Ascending aorta (tissue), 2 donors: ENCODE data around the gene ASCL5. TPM values are rescaled to one million over a fixed set of nuclear protein-coding genes. Genes with fewer than 3 reads are reported as not detected.

Source experiments
- DNase-seq, 2 donors: peaks; one replicate each; pipeline ENCODE4 v3.0.0-alpha.2; 2019; ENCODE audit warnings: low spot score in 2 of 2
- H3K27ac ChIP-seq, 2 donors: fragments of 200-600 bp; sonication (generic); one replicate each; pipeline ENCODE4 v1.5.1; 2016 to 2017; ENCODE audit warnings: mild to moderate bottlenecking in 1 of 2
- H3K27me3 ChIP-seq: fragments of 200-600 bp; sonication (generic); one replicate; pipeline ENCODE4 v1.5.1; 2017
- H3K36me3 ChIP-seq, 2 donors: fragments of 200-600 bp; sonication (generic); one replicate each; pipeline ENCODE4 v1.5.1; 2016
- H3K4me1 ChIP-seq, 2 donors: fragments of 200-600 bp; sonication (generic); one replicate each; pipeline ENCODE4 v1.5.1; 2016 to 2017; ENCODE audit warnings: mild to moderate bottlenecking in 1 of 2
- H3K4me3 ChIP-seq, 2 donors: fragments of 200-600 bp; sonication (generic); one replicate each; pipeline ENCODE4 v1.5.1; 2016 to 2017; ENCODE audit warnings: mild to moderate bottlenecking in 1 of 2
- H3K9me3 ChIP-seq, 2 donors: fragments of 200-600 bp; sonication (generic); one replicate each; pipeline ENCODE4 v1.5.1; 2016
- intact Hi-C: fragments of 100-400 bp; cut with DNase I; formaldehyde crosslinking; loops from one replicate; pipeline ENCODE4 v1.15.1; 2023
- total RNA-seq: library from RNA; depleted of rRNA; stranded (reverse); fragments of >200 nt; gene quantifications from one replicate; pipeline ENCODE4 v1.1.0, GENCODE V29; 2016
- TF ChIP-seq, protein P1 (sequence below), 3 experiments: fragments of 200-600 bp in 2 of 3; fragments of 450-650 bp in 1 of 3; sonication (generic) in 2 of 3; IDR thresholded peaks; one replicate each; pipeline ENCODE4 v1.5.1; 2016 to 2019; ENCODE audit warnings: antibody characterized with exemption in 3 of 3, mild to moderate bottlenecking in 1 of 3, moderate library complexity in 1 of 3

The ASCL5 gene
- total RNA-seq, 1 donor from 2014 or later = not detected

DNA sequence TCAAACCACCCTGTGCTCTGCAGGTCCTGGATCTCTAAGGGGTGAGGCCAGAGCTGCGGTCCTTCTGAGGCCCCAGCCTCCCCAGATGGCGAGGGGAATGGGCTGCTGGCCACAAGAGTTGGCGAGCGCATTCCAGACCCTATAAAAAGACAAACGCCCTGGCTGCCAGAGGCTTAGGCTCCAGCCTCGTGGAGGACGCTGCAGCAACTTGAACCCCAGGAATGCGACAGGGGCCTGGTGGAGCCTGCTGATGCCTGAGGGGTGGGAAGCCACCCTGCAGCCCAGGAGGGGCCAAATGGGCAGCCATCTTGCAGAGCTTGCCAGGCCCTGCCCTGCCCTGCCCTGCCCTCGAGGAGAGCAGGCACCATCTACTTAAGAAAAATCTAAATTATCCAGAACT is 23.3 kb downstream of the ASCL5 start:
- no peak overlapping the region for H3K27ac ChIP-seq
- intact Hi-C loops = no loop called here
- H3K4me3 ChIP-seq = no peak overlapping the region
- H3K27me3 ChIP-seq = no peaks in the 10 kb centered on the region
- no peaks in the 10 kb centered on the region for H3K4me1 ChIP-seq
- no peak for DNase-seq
- TF ChIP-seq, protein P1, sequence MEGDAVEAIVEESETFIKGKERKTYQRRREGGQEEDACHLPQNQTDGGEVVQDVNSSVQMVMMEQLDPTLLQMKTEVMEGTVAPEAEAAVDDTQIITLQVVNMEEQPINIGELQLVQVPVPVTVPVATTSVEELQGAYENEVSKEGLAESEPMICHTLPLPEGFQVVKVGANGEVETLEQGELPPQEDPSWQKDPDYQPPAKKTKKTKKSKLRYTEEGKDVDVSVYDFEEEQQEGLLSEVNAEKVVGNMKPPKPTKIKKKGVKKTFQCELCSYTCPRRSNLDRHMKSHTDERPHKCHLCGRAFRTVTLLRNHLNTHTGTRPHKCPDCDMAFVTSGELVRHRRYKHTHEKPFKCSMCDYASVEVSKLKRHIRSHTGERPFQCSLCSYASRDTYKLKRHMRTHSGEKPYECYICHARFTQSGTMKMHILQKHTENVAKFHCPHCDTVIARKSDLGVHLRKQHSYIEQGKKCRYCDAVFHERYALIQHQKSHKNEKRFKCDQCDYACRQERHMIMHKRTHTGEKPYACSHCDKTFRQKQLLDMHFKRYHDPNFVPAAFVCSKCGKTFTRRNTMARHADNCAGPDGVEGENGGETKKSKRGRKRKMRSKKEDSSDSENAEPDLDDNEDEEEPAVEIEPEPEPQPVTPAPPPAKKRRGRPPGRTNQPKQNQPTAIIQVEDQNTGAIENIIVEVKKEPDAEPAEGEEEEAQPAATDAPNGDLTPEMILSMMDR (IDR thresholded peaks at IDR 0.05) = no peak
- H3K36me3 ChIP-seq = no peaks in the 10 kb centered on the region
- no peaks in the 10 kb centered on the region for H3K9me3 ChIP-seq

DNA sequence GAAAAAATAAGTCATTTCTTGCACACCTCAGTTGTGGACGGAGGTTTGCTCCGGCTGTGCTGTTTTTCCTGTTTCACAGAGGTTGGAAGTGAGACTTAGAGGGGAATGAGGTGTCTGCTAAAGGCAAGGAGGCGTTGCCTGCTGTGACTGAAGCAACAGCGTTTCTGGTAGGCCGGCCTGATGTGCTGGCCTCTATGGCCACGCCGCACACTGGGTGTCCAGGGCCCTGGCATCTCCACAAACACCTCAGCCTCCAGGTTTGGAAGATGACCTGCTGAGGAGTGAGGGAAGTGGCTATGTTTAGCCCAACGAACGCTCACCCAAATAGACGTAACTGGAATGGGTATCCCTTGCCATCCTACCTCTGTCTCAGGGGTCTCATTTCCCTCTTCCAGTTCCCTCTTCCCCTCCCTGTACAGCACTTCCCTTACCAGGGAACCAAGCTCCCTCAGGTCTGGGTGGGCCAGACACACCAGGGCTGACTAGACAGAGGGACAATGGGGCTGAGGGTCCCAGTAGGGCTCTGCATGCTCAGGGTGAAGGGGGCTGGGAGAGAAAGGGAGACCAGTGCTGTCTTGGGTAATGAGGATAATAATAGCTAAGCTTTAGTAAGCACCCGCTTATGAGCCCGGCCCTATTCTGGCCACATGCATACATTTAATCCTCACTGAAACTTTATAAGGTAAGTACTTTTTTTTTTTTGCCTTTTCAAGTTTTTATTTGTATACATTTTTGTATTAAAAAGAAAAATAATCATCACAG is 26.6 kb downstream of the ASCL5 start:
- Histone ChIP-seq H3K4me3 (no peak overlapping the region), H3K36me3 (no peaks in the 10 kb centered on the region), H3K27ac (no peak overlapping the region), H3K9me3 (no peaks in the 10 kb centered on the region), H3K4me1 (no peaks in the 10 kb centered on the region), H3K27me3 (no peaks in the 10 kb centered on the region)
- intact Hi-C loops = no loop called here
- TF ChIP-seq, protein P1 (IDR thresholded peaks at IDR 0.05) = no peak
- DNase-seq = no peak

DNA sequence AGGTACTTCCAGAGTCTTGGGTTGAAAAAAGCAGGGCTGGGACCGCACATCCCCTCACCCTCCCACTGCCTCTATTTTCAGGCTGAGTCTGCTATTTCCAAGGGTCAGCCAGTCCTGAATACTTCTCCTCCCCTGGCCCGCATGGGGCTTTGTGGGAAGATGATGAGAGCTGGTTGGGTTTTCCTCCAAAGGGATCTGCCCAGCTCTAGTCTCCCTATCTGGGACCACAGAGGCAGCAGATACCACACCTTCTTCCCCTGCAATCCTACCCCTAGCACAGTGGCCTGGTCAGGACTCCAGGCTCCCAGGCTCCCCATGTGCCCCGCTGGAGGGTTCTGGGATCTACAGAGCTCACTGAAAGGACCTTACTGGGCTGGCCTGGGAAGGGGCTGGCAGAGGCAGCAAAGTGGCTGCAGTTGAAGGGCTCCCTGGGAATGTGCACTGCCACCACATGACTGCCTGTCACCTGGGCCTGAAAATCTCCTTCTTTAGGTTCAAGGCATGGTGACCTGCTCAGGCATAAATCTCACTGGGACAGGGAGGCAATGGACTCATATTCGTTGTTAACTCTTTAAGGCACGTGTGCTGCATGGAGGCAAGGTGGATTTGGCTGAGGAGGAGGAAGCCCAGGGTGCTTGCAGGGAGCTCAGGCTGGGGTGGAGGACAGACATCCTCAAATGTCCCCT is 27.8 kb downstream of the ASCL5 start:
- no peak for DNase-seq
- TF ChIP-seq, protein P1 (IDR thresholded peaks at IDR 0.05) = no peak

DNA sequence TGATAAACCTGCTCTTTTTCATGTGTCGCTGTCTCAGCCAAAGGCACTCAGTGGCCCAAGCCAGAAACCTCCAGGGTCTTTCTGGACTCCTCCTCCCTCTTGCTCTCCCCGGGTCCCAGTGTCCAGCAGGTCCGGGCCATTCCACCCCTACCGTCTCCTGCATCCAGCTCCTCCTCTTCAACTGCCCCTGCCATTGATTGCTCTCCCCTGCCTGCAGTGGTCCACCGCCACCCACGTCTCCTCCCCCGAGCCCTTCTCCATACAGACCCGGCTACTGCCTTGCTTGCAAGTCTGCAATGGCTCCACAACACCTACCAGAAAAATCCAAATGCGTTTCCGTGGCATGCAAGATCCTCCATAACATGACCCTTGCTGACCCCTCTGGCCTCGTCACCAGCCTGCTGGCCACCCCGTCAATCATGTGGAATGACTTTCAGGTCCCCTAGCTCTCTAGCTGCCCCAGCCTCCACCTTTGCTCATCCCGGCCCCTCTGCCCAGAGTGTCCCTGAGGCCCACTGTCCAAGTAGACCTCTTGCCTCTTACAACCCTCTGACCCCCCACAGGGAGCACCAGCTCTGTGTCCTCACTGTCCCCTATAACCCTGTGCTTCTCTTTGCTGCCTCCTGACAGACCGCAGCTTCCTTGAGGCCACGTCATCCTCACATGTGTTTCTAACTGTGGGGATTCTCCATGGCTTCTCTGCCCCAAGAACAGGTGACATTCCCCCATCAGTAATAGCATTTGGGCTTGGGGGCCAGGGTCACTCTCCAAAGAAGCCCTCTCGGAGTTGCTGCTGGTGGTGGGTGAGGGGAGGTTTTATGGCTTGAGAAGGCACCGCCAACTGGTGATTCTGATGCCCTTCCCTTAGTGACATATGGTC is 29.8 kb downstream of the ASCL5 start:
- H3K4me3 ChIP-seq = no peak overlapping the region
- no peaks in the 10 kb centered on the region for H3K4me1 ChIP-seq
- H3K27me3 ChIP-seq = no peaks in the 10 kb centered on the region
- H3K36me3 ChIP-seq = no peaks in the 10 kb centered on the region
- no peaks in the 10 kb centered on the region for H3K9me3 ChIP-seq
- DNase-seq = no peak
- intact Hi-C loops = no loop called here
- no peak overlapping the region for H3K27ac ChIP-seq
- TF ChIP-seq, protein P1 (IDR thresholded peaks at IDR 0.05) = no peak

More for the DNA sequence above, 27.8 kb downstream of the ASCL5 start:
- Histone ChIP-seq H3K27me3 (no peaks in the 10 kb centered on the region), H3K4me1 (no peaks in the 10 kb centered on the region), H3K9me3 (no peaks in the 10 kb centered on the region), H3K27ac (no peak overlapping the region), H3K36me3 (no peaks in the 10 kb centered on the region), H3K4me3 (no peak overlapping the region)
- intact Hi-C loops = no loop called here

DNA sequence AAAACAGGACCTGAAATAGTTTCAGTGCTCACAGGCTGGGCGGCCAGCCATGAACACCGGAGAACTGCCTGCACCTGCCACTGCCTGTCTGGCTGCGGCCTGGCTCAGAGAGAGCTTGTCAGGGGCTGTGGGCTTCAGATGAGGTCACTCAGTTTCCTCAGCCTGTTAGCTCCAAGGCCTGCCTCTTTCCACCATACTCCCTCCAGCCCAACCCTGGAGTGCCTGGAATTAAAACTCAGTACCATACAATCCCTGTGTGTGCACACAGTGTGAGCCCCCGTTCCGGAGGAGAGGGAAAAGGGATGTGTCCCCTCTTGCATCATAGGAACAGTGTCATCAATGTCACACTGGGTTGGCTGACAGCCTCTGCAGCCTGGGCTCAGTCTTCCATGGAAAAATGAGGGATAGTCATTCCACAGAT is 30.9 kb downstream of the ASCL5 start:
- H3K4me1 ChIP-seq = no peaks in the 10 kb centered on the region
- TF ChIP-seq, protein P1 (IDR thresholded peaks at IDR 0.05) = no peak
- H3K36me3 ChIP-seq = no peaks in the 10 kb centered on the region
- H3K27ac ChIP-seq = no peak overlapping the region
- intact Hi-C loops = no loop called here
- no peaks in the 10 kb centered on the region for H3K9me3 ChIP-seq
- H3K27me3 ChIP-seq = no peaks in the 10 kb centered on the region
- DNase-seq = no peak
- H3K4me3 ChIP-seq = no peak overlapping the region
